ENCODE results near the gene LRMDA.

GRCh38 chr10:75779276-75779675 lies 347.9 kb downstream of the LRMDA start:
- TF ChIP-seq, protein P1, sequence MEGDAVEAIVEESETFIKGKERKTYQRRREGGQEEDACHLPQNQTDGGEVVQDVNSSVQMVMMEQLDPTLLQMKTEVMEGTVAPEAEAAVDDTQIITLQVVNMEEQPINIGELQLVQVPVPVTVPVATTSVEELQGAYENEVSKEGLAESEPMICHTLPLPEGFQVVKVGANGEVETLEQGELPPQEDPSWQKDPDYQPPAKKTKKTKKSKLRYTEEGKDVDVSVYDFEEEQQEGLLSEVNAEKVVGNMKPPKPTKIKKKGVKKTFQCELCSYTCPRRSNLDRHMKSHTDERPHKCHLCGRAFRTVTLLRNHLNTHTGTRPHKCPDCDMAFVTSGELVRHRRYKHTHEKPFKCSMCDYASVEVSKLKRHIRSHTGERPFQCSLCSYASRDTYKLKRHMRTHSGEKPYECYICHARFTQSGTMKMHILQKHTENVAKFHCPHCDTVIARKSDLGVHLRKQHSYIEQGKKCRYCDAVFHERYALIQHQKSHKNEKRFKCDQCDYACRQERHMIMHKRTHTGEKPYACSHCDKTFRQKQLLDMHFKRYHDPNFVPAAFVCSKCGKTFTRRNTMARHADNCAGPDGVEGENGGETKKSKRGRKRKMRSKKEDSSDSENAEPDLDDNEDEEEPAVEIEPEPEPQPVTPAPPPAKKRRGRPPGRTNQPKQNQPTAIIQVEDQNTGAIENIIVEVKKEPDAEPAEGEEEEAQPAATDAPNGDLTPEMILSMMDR (IDR thresholded peaks at IDR 0.05), result no peak
- TF ChIP-seq POLR2A (IDR thresholded peaks at IDR 0.05), result no peak

All from transverse colon (tissue), 3 donors.